Airway epithelial cell (primary cell): ENCODE results near the gene GDPD4. TPM values are rescaled to one million over a fixed set of nuclear protein-coding genes. Genes with fewer than 3 reads are reported as not detected.

Experiments
- total RNA-seq: library from RNA; depleted of rRNA; stranded (reverse); fragments of >200 nt; gene quantifications from 2 replicates; pipeline ENCODE4 v1.2.3, GENCODE V29; 2015

Gene GDPD4
- not detected in 2 replicates for total RNA-seq

GRCh38 chr11:77301510-77301909 is at the start of gene GDPD4:
Gene GDPD4, minus strand, starts transcription at chr11:77301686. Its CDS starts 16,549 bp downstream, at chr11:77285137.

Other genes with a start within 250 kb of the GDPD4 start
- gene CAPN5, start 234.7 kb downstream of the GDPD4 start, total RNA-seq = 5.9 and 6.7 TPM in 2 replicates
- gene OMP, start 198.8 kb downstream of the GDPD4 start, total RNA-seq = 3.3 TPM in 1 of 2 replicates, not detected in the other
- 0.07 TPM in 1 of 2 replicates, not detected in the other for gene MYO7A, start 173.4 kb downstream of the GDPD4 start, total RNA-seq
- 38.6 and 42.2 TPM in 2 replicates for gene PAK1, start 172.4 kb upstream of the GDPD4 start, total RNA-seq